ENCODE results near the gene SDHAF1.

SDHAF1 gene

GRCh38 chr19:35963514-35963913 lies 31.5 kb upstream of the SDHAF1 start:
- Histone ChIP-seq H3K27ac (ENCODE audit: low read depth, low read length, poor library complexity, severe bottlenecking) (no peak overlapping the region), H3K4me2 (ENCODE audit: low read length) (no peak overlapping the region), H2AFZ (ENCODE audit: low read length) (no peak overlapping the region), H3K4me3 (ENCODE audit: low read depth, low read length, poor library complexity, severe bottlenecking) (no peak overlapping the region), H3K27me3 (ENCODE audit: insufficient read depth, low read length) (peaks cover 7% of the 10 kb centered on the region; the same call in 1 of the 2 replicates), H3K9me3 (ENCODE audit: low read length) (no peaks in the 10 kb centered on the region), H3F3A (ENCODE audit: insufficient read depth, low read length) (no peaks in the 10 kb centered on the region), H3K36me3 (ENCODE audit: insufficient read depth, low read length) (no peaks in the 10 kb centered on the region), H4K20me1 (ENCODE audit: insufficient read depth, low read length) (no peaks in the 10 kb centered on the region), H3K9ac (ENCODE audit: low read length) (no peak overlapping the region), H3K9me2 (ENCODE audit: low read depth, low read length) (no peaks in the 10 kb centered on the region), H3K79me2 (ENCODE audit: insufficient read depth, low read length) (no peaks in the 10 kb centered on the region), H3K4me1 (ENCODE audit: insufficient read depth, low read length, severe bottlenecking) (no peaks in the 10 kb centered on the region)
- no peak for TF ChIP-seq EZH2 (IDR thresholded peaks at IDR 0.05; ENCODE audit: borderline replicate concordance, low read length)
- no peak for TF ChIP-seq CTCF (IDR thresholded peaks at IDR 0.05; ENCODE audit: low read length)

GRCh38 chr19:35966771-35967170 lies 28.2 kb upstream of the SDHAF1 start:
- Histone ChIP-seq H3K9me2 (ENCODE audit: low read depth, low read length) (no peaks in the 10 kb centered on the region), H3K27me3 (ENCODE audit: insufficient read depth, low read length) (no peaks in the 10 kb centered on the region; the same call in 1 of the 2 replicates)

GRCh38 chr19:35973487-35973886 lies 21.5 kb upstream of the SDHAF1 start:
- no peak overlapping the region for H3K9ac ChIP-seq (ENCODE audit: low read length)
- H3F3A ChIP-seq (ENCODE audit: insufficient read depth, low read length), result no peaks in the 10 kb centered on the region
- TF ChIP-seq CTCF (IDR thresholded peaks at IDR 0.05; ENCODE audit: low read length) (no peak), EZH2 (IDR thresholded peaks at IDR 0.05; ENCODE audit: borderline replicate concordance, low read length) (no peak)

More at GRCh38 chr19:35966771-35967170, 28.2 kb upstream of the SDHAF1 start:
- no peak overlapping the region for H3K27ac ChIP-seq (ENCODE audit: low read depth, low read length, poor library complexity, severe bottlenecking)
- no peaks in the 10 kb centered on the region for H3K36me3 ChIP-seq (ENCODE audit: insufficient read depth, low read length)
- H3K4me1 ChIP-seq (ENCODE audit: insufficient read depth, low read length, severe bottlenecking), result no peaks in the 10 kb centered on the region
- H3K79me2 ChIP-seq (ENCODE audit: insufficient read depth, low read length), result no peaks in the 10 kb centered on the region
- H3K9me3 ChIP-seq (ENCODE audit: low read length), result no peaks in the 10 kb centered on the region
- no peak overlapping the region for H2AFZ ChIP-seq (ENCODE audit: low read length)
- TF ChIP-seq EZH2 (IDR thresholded peaks at IDR 0.05; ENCODE audit: borderline replicate concordance, low read length) (no peak), CTCF (IDR thresholded peaks at IDR 0.05; ENCODE audit: low read length) (no peak)
- no peak overlapping the region for H3K4me3 ChIP-seq (ENCODE audit: low read depth, low read length, poor library complexity, severe bottlenecking)
- H4K20me1 ChIP-seq (ENCODE audit: insufficient read depth, low read length), result no peaks in the 10 kb centered on the region
- no peak overlapping the region for H3K4me2 ChIP-seq (ENCODE audit: low read length)
- no peak overlapping the region for H3K9ac ChIP-seq (ENCODE audit: low read length)
- H3F3A ChIP-seq (ENCODE audit: insufficient read depth, low read length), result no peaks in the 10 kb centered on the region

More at GRCh38 chr19:35973487-35973886, 21.5 kb upstream of the SDHAF1 start:
- Histone ChIP-seq H3K9me2 (ENCODE audit: low read depth, low read length) (no peaks in the 10 kb centered on the region), H3K4me3 (ENCODE audit: low read depth, low read length, poor library complexity, severe bottlenecking) (no peak overlapping the region), H4K20me1 (ENCODE audit: insufficient read depth, low read length) (no peaks in the 10 kb centered on the region), H3K27me3 (ENCODE audit: insufficient read depth, low read length) (no peaks in the 10 kb centered on the region), H3K9me3 (ENCODE audit: low read length) (no peaks in the 10 kb centered on the region), H3K79me2 (ENCODE audit: insufficient read depth, low read length) (no peaks in the 10 kb centered on the region), H3K4me1 (ENCODE audit: insufficient read depth, low read length, severe bottlenecking) (no peaks in the 10 kb centered on the region), H3K27ac (ENCODE audit: low read depth, low read length, poor library complexity, severe bottlenecking) (no peak overlapping the region), H3K36me3 (ENCODE audit: insufficient read depth, low read length) (no peaks in the 10 kb centered on the region), H3K4me2 (ENCODE audit: low read length) (no peak overlapping the region), H2AFZ (ENCODE audit: low read length) (no peak overlapping the region)
